HG03342 (cell line): ENCODE measurements around the gene TUBGCP3.

ENCODE experiments used
- ATAC-seq: cut with Tn5 transposase; IDR thresholded peaks from one replicate; pipeline ENCODE4 v1.9.1; 2021; ENCODE audit warnings: mild to moderate bottlenecking, moderate library complexity; ENCODE audit not compliant: unreplicated experiment

The TUBGCP3 gene

DNA sequence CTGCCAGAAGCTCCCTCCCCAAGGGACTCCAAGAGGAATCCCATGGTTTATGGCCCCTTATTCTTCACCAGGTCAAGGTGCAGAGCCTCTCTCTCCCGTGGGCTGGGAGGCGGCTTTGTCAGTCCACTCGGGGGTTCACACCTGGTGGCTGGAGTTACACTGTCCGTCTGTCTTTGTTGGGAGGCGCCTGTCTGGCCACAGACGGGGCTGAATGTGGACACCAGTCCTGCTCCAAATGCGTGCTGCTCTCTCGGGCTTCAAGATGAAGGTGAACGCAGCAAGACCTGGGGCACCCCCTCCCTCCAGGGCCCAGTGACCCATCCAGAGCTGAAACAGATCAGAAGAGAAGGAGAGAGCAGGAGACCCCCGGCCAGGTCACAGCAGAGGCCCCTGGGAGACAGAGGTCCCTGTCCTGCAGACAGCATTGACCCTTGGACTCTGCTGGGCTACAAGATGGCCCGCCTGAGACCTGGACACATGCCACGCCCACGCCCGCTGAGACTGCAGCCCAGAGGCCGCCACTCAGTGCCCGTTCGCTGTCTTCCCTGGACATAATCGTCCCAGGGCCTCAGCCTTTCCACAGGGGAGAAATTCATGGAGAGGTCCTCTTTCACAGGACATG is 29.9 kb upstream of the TUBGCP3 start:
- ATAC-seq: no peak

DNA sequence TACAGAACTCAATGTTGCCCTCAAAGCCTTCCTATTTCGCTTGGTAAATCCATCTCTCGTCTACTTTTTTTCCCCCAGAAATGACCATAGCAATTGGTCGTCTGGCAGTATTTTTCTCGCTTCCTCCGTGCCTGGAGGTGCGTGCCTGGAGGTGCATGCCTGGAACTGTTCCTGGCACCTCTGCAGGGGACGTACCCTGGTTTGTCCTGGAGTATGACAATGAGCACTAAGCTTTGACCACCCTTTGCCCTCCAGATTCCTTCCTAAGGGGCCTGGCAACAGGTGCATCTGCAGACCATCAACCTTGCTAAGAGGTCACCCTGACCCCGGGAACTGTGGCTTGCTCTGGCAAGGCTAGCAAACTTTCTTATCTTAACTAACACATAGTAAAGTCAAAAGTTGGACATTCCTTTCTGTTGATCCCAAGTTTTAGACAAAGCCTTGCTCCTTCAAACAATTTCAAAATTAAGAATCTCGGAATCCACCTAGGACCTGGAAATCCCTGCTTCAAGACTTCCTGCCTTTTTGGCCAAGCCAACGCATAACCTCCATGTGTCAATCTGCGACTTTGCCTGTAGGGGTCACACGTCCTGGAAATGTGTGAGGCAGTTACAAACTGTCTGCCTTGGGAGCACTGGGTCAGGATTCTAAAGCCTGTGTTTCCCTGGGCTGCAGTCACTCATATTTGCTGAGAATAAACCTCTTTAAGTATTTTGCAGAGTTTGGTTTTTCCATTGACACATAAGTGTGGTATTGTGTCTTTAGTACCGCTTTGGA is 28.8 kb upstream of the TUBGCP3 start:
- ATAC-seq: peak; percentile 76

DNA sequence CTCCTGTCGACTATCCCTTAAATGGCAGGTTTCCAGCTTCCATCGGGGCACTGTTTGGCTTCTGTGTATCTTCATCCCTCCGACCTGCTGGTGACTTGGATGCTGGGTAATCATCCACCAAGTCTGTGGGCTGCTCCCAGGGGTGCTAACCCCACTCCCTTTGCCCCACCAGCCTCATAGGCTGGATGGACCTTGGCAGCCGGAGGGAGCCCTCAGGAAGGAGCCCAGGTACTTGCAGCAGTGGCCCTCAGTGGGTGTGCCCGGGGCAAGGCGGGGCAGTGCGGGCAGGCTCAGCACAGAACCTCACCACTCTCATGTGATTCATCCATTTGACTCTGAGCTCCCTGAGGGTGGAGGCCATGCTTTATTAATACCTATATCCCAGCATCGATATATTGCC is 27.4 kb upstream of the TUBGCP3 start:
- ATAC-seq: no peak

DNA sequence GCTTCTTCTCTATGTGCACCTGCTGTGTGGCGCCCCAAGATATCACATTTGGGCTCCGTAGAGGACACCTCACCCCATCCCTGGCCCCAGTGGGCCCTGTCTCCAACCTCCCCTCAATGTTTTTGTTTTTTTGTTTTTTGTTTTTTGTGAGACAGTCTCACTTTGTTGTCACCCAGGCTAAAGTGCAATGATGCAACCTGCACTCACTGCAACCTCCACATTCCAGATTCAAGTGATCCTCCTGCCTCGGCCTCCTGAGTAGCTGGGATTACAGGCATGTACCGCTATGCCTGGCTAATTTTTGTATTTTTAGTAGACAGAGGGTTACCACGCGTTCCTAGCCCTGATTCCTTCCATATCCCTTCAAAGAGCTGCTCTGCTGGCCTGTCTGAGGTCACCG is 26.9 kb upstream of the TUBGCP3 start:
- ATAC-seq: no peak

DNA sequence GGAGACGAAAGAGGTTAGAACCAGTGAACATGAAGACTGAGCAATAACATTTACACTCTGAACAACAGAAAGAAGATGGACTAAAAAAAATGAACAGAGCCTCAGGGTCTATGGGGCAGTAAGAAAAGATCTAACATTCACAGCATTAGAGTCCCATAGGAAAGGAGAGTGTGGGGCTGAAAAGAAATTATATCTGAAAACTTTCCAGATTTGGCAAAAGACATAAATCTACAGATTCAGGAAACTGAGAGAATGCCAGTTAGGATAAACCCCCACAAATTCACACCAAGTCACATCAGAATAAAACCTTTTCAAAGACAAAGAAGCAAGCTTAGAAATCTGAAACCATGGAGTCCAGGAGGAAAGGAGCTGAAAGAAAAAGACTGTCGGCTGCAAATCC is 20.3 kb upstream of the TUBGCP3 start:
- no peak for ATAC-seq

DNA sequence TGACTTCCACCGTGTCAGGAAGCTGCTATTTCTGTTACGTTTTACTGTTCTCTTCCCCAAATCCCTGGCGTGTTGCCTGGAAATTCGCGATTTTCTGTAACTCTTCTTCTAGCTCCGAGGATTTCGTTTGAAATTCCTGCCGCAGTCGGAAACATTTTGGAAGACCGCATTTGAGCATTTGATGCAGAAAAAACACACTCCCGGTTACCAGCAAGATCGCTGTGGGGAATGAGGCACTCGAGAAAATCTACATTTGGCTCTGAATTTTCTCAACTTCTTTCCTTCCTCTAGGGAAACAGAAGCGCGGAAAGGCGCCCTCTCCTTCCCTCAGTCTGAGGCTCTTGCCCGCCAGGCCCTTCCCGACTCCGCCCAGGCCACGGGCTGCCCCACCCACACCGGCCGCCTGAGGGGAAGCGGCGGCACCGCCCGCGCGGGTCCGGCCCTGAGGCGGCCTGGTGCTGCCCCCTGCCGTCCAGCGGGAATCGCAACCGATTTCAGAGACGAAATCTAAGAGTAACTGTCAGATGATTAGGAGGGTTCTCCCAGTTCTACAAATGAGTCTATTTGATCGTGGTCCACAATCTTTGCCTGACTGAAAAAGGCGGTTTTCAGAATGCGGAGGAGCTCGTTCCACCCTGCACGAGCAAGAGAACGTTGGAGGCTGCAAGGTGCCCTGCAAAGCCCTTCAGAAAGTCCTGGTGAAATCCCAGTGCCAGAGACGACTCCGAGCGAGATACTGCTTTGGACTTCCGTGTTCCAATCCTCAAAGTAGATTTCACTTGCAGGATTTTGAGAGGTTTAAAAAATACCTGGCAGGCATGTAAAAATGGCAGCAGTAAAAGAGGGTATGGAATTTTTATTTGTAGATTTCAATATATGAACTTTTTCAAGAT is 18.4 kb upstream of the TUBGCP3 start:
- ATAC-seq: peak; percentile 100

DNA sequence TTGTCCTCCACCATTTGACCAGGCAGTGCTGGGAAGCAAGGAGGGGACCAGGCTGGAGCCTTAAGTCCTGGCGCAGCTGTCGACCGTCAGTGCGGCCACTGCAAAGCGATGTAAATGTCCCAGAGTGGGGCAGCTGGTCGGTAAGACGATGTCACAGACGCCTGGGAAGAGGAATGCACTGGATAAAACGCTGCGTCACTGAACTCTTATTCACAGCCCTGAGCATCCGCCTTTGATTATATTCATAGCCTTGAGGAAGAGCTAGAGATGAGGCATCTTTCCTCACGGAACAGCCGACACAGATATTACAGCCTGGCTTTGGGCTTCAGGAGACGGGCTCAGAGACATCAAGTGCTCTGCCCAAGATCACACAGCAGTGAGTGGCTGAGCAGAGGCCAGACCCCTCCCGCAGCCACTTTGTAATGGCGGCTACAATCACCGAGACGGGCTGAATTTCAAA is 17.6 kb upstream of the TUBGCP3 start:
- ATAC-seq: no peak

DNA sequence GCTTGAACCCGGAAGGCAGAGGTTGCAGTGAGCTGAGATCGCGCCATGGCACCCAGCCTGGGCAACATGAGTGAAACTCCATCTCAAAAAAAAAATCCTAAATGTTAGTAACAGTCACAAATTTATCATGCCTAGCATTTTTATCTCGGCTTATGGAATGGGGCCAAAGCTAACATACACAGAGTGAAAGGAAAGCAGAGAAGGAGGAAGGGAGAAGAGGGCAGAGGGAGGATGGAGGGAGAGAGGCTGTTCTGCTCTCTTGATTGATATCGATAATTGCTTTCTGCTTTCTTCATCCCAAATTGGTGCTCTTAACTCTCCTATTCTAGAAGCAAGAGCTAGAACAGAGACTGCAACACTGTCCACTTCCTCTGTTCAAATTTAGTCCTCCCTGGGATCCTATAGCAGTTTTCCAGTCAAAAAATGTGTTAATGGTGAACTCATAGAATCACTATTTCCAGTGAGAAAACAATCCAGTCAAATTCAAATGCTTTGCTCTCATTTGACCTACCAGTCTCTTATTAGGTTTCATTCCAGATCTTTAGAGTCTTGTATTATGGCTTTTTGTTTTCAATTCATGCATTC is 15.8 kb upstream of the TUBGCP3 start:
- ATAC-seq: no peak

DNA sequence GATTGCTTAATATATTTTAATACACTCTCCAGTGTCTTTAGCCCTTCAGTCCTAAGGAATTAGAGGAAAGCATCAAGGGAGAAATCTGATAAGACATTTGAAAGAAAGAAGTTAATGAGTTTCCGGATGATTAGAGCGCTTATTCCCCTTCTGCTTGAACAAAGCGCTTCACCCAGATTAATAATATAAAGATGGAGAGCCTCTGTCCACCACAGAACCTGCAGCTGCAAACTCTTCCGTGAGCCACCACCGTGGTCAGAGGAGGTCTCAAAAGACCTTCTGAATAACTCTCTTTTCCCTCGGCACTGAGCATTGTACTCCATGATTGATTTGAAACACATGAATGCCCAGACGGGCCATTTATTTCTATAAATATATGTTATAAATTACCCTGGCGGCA is 14.2 kb upstream of the TUBGCP3 start:
- no peak for ATAC-seq

DNA sequence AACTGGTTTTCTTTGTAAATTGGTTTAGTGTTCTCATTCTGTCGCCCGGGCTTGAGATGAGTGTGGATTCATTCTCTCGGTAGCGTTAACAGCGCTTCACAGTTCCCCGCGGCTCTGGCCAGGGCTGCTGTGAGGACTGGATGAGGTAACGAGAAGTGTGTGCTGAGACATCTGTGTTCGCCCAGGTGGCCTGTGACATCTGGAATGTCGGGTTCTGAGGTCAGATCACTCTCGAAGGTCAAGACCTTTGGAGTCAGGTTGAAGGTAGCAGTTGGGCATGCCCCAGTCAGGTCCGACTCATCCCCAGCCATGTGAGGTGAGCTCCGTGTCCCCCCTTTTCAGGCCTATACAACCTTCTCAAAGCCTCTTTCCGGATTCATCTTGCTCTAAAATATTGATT is 13.4 kb upstream of the TUBGCP3 start:
- no peak for ATAC-seq

DNA sequence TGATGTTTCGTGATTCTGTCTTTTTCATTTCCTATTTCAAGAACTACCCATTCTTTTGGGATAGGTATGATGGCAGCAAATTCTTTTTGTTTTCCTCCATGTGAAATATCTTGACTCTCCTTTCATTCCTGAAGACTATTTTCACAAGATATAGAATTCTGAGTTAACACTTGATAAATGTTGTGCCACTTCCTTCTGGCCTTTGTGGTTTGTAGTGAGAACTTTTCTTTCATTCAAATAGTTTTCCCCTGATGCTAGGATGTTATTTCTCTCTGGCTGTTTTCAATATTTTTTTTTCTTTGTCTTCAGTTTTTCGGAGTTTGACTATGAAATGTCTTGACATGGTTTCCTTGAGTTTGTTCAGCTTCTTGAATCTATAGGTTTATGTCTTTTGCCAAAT is 8.3 kb upstream of the TUBGCP3 start:
- ATAC-seq: no peak

DNA sequence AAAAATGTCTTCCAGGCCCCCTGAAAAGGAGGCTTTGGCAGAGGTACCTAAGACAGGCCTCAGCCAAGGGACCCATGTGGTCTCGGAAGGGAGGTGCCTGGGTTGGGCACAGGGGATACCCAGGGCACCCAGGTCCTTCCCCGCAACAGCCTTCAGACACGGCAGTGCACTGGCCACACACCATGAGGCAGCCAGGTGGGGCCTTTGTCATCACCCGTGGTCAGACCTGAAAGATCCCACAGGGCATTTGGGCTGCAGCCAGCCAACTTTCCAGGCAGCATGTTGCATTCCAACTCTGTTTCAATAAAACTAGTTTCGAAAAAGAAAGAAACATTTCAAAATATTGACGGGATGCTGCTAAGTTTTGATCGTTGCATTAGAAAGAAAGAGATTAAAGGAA is 4.7 kb upstream of the TUBGCP3 start:
- no peak for ATAC-seq

DNA sequence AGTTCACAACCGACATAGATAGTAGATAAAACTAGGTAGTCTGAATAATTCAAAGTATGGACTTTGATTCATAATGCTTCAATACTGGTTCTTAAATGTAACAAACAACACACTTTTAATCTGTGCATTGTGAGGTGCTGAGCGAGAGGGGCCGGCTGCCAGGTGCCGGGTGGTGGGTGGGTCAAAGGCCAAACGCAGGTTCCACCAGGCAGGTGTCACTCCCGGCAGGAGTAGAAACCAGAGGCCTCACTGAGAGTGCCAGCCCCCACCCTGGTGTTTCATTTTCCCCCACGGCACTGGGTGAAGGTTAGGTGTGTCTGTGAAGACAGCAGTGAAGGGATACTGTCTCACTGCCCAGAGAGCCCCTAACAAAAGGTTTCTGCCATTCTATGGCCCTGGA is 4.2 kb upstream of the TUBGCP3 start:
- ATAC-seq: no peak

DNA sequence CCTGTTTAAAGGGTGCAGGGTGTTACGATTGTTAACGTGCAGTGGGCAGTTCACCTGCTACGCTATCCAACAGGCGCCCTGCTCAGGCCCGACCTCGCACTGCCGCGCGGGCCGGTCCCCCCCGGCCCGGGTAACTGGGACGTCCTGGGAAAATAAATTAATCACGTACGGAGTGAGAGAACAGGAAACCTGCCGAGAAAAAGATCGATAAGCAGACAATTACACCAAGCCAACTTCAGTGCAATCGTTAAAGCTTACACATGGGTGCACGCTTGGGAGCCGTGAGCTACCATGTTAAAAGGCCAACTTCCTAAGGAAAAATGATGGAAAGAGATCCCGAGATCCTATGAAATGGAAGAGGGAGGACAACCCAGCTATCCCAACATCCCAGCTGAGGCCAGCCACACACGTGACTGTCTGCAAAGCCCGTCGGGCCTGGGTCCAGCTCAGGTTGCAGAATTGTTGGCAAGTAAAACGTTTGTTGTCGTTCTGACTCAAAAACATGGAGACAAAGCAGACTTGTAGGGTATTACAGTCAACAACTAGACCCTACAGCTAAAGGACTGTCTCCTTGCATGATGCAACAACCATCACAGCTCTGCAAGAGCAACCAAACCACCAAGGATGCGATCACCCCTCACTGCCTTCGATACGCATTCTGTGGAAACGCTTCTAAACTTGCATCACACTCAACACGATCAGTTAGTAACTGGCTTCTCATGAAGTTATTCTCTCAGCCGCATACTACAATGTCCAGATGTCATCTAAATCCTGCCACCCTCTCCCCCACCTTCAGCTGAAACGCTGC is 741 bp upstream of the TUBGCP3 start:
- ATAC-seq: no peak

DNA sequence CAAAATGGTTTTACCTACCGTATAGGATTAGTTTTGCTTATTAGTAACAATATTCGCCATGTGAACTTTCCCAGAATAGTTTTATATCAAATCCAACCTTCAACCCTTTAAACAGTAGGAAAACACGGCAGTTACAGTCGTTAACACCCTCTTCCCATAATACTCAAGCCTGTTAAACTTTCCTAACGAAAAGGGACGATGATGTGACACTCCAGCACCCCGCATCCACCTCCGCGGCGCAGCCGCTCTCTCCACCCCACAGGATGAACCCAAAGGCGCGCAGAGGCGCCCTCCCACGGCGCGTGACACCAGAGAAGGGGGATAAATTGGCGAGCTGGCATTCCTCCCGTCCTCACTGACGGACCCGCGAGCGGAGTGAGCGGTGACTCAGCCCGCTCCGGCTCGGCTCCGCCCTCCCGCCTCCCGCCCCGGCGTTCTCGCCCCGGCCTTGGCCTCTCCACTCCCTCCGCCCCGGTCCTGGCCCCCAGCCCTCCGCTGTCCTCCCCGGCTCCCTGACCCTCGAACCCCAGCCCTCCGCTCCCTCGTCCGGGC is 665 bp downstream of the TUBGCP3 start:
- peak; percentile 38 for ATAC-seq

DNA sequence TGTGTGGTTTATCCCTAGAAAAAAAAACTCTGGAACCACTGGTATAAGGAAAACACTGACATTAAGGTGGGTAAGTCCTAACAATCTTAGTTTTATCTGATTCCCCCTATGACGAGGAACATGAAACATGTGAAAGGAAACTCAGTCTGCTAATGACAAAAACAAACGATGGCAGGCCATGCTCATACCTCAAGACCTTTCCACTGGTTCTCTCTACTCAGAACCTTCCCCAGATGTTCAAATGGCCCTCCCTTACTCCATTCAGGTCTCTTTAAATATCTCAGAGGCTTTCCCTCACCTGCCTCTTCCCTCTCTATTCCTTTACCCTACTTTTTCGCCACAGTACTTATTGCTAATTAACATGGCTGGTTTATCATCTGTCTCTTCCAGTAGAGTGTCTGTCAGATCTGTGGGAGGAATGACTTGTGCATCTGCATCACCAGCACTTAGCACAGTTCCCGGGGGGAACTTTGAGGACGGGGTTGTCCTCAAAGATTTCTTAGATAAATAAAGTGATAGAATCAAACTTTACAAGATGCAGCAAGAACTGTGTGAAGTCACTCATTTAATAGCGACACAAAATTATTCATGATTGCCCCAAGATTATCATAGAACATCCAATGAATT is 1.5 kb downstream of the TUBGCP3 start:
- no peak for ATAC-seq

DNA sequence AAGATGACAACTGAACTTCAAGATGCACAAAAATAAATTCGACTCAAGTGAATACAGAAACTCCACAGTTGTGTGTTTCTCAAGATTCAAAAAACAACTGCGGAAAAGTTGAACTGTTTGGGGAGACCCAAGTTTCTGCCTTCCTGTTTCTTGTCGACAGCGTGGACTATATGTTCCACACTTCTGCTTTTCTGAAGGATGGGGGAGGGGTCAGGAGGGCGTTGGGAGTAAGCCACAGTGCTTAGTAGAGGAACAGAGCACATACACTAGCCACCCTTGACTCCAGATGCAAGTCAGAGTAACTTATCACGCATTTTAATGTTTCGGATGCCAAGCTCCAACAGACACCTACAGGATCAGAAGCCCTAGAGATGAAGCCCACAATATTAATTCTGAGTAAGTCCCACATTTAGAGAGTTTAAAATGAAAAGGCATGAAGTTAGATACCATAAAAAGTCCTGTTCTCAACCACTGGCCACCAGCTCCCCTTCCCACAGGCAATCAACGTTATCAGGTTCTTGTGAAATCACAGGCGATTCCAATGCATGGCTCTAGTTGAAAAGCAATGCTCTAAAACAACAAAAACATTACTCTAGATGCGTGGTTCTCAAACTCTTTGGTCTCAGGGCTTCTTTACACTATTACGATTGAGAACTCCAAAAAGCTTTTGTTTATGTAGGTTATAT is 4.2 kb downstream of the TUBGCP3 start:
- peak; percentile 55 for ATAC-seq

DNA sequence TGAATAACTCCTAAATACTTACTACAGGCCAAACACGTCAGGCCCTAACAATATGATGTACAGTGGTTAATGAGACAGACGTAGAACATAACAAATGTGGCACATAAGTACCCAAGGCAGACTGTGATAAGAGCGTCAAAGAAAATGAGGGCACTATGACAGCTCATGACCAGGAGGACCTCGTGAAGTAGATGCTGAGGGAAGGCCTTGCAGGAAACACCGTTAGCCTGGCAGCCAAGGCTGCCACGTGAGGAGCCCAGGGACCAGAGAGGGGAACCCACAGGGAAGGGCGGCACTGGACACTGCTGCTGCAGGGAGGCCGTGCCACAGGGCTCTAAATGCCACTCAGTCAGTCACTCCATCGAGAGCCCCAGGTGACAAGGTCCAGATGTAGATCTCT is 5.7 kb downstream of the TUBGCP3 start:
- ATAC-seq: no peak

DNA sequence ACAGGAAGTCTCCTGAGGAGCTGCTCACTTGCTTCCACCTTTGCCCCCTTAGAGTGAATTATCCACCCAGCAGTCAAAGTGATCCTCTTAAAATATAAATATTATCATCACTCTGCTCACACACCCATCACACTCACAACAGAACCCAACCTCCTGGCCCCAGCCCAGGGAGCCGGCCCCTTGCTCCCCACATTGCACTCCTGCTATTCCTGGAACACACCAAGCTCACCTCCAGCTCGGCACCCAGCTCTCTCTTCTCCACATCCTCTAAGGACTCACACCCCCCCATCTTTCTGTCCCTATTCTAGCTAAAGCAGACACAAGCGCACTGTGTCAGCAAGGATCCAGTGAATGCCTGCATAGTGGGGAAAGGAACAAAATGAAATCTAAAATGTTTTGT is 7.0 kb downstream of the TUBGCP3 start:
- ATAC-seq: no peak
